H1 (cell line): ENCODE data around the gene PARS2. TPM values are rescaled to one million over a fixed set of nuclear protein-coding genes. Genes with fewer than 3 reads are reported as not detected.

Experiments
- CTCF ChIA-PET: fragments of 300-600 bp; sonication (Branson Sonifier 250); formaldehyde crosslinking; loops from one replicate; lab custom pipeline; 2021; ENCODE audit not compliant: partially characterized antibody; lab: Charles Lee
- POLR2A ChIA-PET: fragments of 300-600 bp; sonication (Branson Sonifier 250); formaldehyde crosslinking; loops from one replicate; lab custom pipeline; 2021; ENCODE audit warnings: inconsistent platforms; ENCODE audit not compliant: partially characterized antibody; lab: Charles Lee
- DNase-seq, 2 experiments: peaks; one replicate each; pipeline versions ENCODE4 v3.0.0 to v3.0.0-alpha.2; 2010 to 2022; ENCODE audit warnings: low spot score in 2 of 2, low read depth in 1 of 2, mixed read lengths in 1 of 2
- FAIRE-seq: peaks from 2 replicates; lab custom pipeline; 2011; peaks lifted over from hg19 to GRCh38; lab: Jason Lieb, UNC
- H2AFZ ChIP-seq: 2 replicates; pipeline ENCODE4 v1.8.1; 2012; ENCODE audit warnings: low read length, inconsistent platforms
- H2AK5ac ChIP-seq: 2 replicates; pipeline ENCODE4 v1.6.1; 2013; ENCODE audit warnings: low read depth, low read length
- H2BK120ac ChIP-seq: replicated peaks from 2 replicates; pipeline ENCODE3; 2013; ENCODE audit warnings: low read depth, low read length, inconsistent platforms
- H2BK12ac ChIP-seq: 2 replicates; pipeline ENCODE4 v1.6.1; 2013; ENCODE audit warnings: low read depth, low read length
- H2BK15ac ChIP-seq: 2 replicates; pipeline ENCODE4 v1.6.1; 2013; ENCODE audit warnings: low read length
- H2BK20ac ChIP-seq: 2 replicates; pipeline ENCODE4 v1.6.1; 2013; ENCODE audit warnings: low read length
- H2BK5ac ChIP-seq: 2 replicates; pipeline ENCODE4 v1.6.1; 2013; ENCODE audit warnings: low read depth, low read length
- H3K14ac ChIP-seq: 2 replicates; pipeline ENCODE4 v1.6.1; 2013; ENCODE audit warnings: inconsistent platforms; ENCODE audit not compliant: insufficient read length
- H3K18ac ChIP-seq: 2 replicates; pipeline ENCODE4 v1.6.1; 2013; ENCODE audit warnings: low read length; ENCODE audit errors: extremely low read depth
- H3K23ac ChIP-seq: 2 replicates; pipeline ENCODE4 v1.6.1; 2013; ENCODE audit warnings: inconsistent platforms; ENCODE audit not compliant: insufficient read length
- H3K23me2 ChIP-seq: 2 replicates; pipeline ENCODE4 v1.6.1; 2013; ENCODE audit warnings: low read depth, low read length
- H3K27ac ChIP-seq: 2 replicates; pipeline ENCODE4 v1.6.1; 2011; ENCODE audit warnings: low read depth, low read length, inconsistent platforms
- H3K27me3 ChIP-seq, 4 experiments: replicated peaks in 1 of 4; 1 replicate in 1 of 4; 2 replicates in 3 of 4; pipeline versions ENCODE4 v1.6.1 to v1.8.1; 2011 to 2013; ENCODE audit warnings: low read length in 3 of 4, mild to moderate bottlenecking in 3 of 4, inconsistent platforms in 2 of 4, mixed read lengths in 2 of 4, moderate library complexity in 1 of 4; ENCODE audit not compliant: control insufficient read depth in 3 of 4, insufficient read depth in 3 of 4; ENCODE audit errors: extremely low read depth in 1 of 4
- H3K36me3 ChIP-seq, 4 experiments: 2 replicates each; pipeline versions ENCODE4 v1.6.1 to v1.8.1; 2011 to 2013; ENCODE audit warnings: mild to moderate bottlenecking in 4 of 4, low read length in 3 of 4, moderate library complexity in 2 of 4, control low read depth in 1 of 4, inconsistent platforms in 1 of 4; ENCODE audit not compliant: insufficient read depth in 4 of 4, control insufficient read depth in 2 of 4
- H3K4ac ChIP-seq: replicated peaks from 2 replicates; pipeline ENCODE3; 2013; ENCODE audit warnings: low read length, low read depth, mixed read lengths, inconsistent platforms; ENCODE audit not compliant: insufficient read length
- H3K4me1 ChIP-seq, 4 experiments: replicated peaks in 1 of 4; 1 replicate in 1 of 4; 2 replicates in 3 of 4; pipeline versions ENCODE4 v1.6.1 to v1.8.1; 2011 to 2013; ENCODE audit warnings: low read length in 3 of 4, inconsistent platforms in 2 of 4, mixed read lengths in 1 of 4; ENCODE audit not compliant: insufficient read depth in 4 of 4, control insufficient read depth in 3 of 4
- H3K4me2 ChIP-seq, 2 experiments: 2 replicates each; pipeline versions ENCODE4 v1.6.1 to v1.8.1; 2011 to 2013; ENCODE audit warnings: low read depth in 2 of 2, low read length in 2 of 2, control low read depth in 1 of 2, inconsistent platforms in 1 of 2, mild to moderate bottlenecking in 1 of 2; ENCODE audit not compliant: insufficient read depth in 1 of 2
- H3K4me3 ChIP-seq, 4 experiments: fragments of 200-600, 300-600 bp in 1 of 4; sonication (generic), shearing (Covaris generic), sonication (Bioruptor Twin) in 1 of 4; 2 replicates each; pipeline versions ENCODE4 v1.5.1 to v1.8.1; 2011 to 2016; ENCODE audit warnings: low read length in 4 of 4, low read depth in 3 of 4, control low read depth in 2 of 4, inconsistent platforms in 2 of 4, mild to moderate bottlenecking in 2 of 4, mixed read lengths in 1 of 4, moderate library complexity in 1 of 4; ENCODE audit not compliant: insufficient read depth in 2 of 4; ENCODE audit errors: extremely low read depth in 1 of 4
- H3K56ac ChIP-seq: replicated peaks from 2 replicates; pipeline ENCODE3; 2013; ENCODE audit warnings: low read depth, mild to moderate bottlenecking, mixed read lengths, low read length, inconsistent platforms; ENCODE audit not compliant: insufficient read length
- H3K79me1 ChIP-seq: 2 replicates; pipeline ENCODE4 v1.6.1; 2013; ENCODE audit warnings: low read depth, low read length, control low read depth
- H3K79me2 ChIP-seq, 2 experiments: 2 replicates each; pipeline versions ENCODE4 v1.6.1 to v1.8.1; 2012 to 2013; ENCODE audit warnings: low read length in 2 of 2, mild to moderate bottlenecking in 2 of 2, inconsistent platforms in 1 of 2; ENCODE audit not compliant: insufficient read depth in 2 of 2, control insufficient read depth in 1 of 2
- H3K9ac ChIP-seq, 4 experiments: replicated peaks in 1 of 4; 1 replicate in 1 of 4; 2 replicates in 3 of 4; pipeline versions ENCODE4 v1.6.1 to v1.8.1; 2011 to 2013; ENCODE audit warnings: low read depth in 3 of 4, low read length in 3 of 4, control low read depth in 2 of 4, mild to moderate bottlenecking in 2 of 4, moderate library complexity in 2 of 4, inconsistent platforms in 1 of 4; ENCODE audit errors: extremely low read depth in 1 of 4
- H3K9me3 ChIP-seq, 2 experiments: 2 replicates each; pipeline versions ENCODE4 v1.6.1 to v1.8.1; 2012 to 2013; ENCODE audit warnings: mild to moderate bottlenecking in 2 of 2, moderate library complexity in 2 of 2, control low read depth in 1 of 2, inconsistent platforms in 1 of 2, low read depth in 1 of 2, low read length in 1 of 2, mixed read lengths in 1 of 2; ENCODE audit not compliant: insufficient read depth in 2 of 2
- H4K20me1 ChIP-seq, 2 experiments: replicated peaks in 1 of 2; 2 replicates each; pipeline versions ENCODE3 to v1.8.1; 2011 to 2013; ENCODE audit warnings: inconsistent platforms in 2 of 2, low read length in 2 of 2, mild to moderate bottlenecking in 1 of 2; ENCODE audit not compliant: insufficient read depth in 2 of 2, control insufficient read depth in 1 of 2
- H4K5ac ChIP-seq: 2 replicates; pipeline ENCODE4 v1.6.1; 2013; ENCODE audit warnings: low read length, low read depth, mixed read lengths, inconsistent platforms; ENCODE audit not compliant: insufficient read length
- H4K8ac ChIP-seq: 2 replicates; pipeline ENCODE4 v1.8.0; 2013; ENCODE audit warnings: mild to moderate bottlenecking, moderate library complexity, low read length, inconsistent platforms; ENCODE audit not compliant: insufficient read depth; ENCODE audit errors: extremely low read depth
- H4K91ac ChIP-seq: replicated peaks from 2 replicates; pipeline ENCODE3; 2013; ENCODE audit warnings: low read length, mixed read lengths, inconsistent platforms; ENCODE audit not compliant: insufficient read length
- BCL11A ChIP-seq, 2 experiments: IDR thresholded peaks; one replicate each; pipeline ENCODE4 v1.6.1; 2011; ENCODE audit warnings: low read depth in 2 of 2, low read length in 2 of 2, mild to moderate bottlenecking in 2 of 2
- CTBP2 ChIP-seq: IDR thresholded peaks from 2 replicates; pipeline ENCODE4 v1.7.0; 2011; ENCODE audit warnings: borderline replicate concordance, mild to moderate bottlenecking, moderate library complexity, mixed read lengths, low read length; ENCODE audit not compliant: insufficient read depth, insufficient read length
- RAD21 ChIP-seq, 2 experiments: IDR thresholded peaks in 1 of 2; conservative IDR thresholded peaks in 1 of 2; 2 replicates each; pipeline ENCODE4 v1.6.1; 2011; ENCODE audit warnings: low read depth in 2 of 2, low read length in 2 of 2, improper control_type of control experiment in 1 of 2, inconsistent platforms in 1 of 2, mild to moderate bottlenecking in 1 of 2, moderate library complexity in 1 of 2
- SIN3A ChIP-seq, 2 experiments: IDR thresholded peaks in 1 of 2; conservative IDR thresholded peaks in 1 of 2; 2 replicates each; pipeline ENCODE4 v1.6.1; 2011 to 2012; ENCODE audit warnings: low read length in 2 of 2, improper control_type of control experiment in 1 of 2, low read depth in 1 of 2, mild to moderate bottlenecking in 1 of 2
- SP4 ChIP-seq: IDR thresholded peaks from 2 replicates; pipeline ENCODE4 v1.6.1; 2012; ENCODE audit warnings: low read length, inconsistent platforms
- WGBS, 2 experiments: shearing (Covaris generic) in 1 of 2; methylation state at CpG; one replicate each; pipeline versions ENCODE4 v1.1.6 to v1.1.7; 2013 to 2015; ENCODE audit warnings: low lambda C conversion rate in 2 of 2, mixed read lengths in 2 of 2, inconsistent platforms in 1 of 2, low coverage in 1 of 2, missing lambda C conversion rate in 1 of 2; ENCODE audit not compliant: insufficient replicate concordance in 2 of 2, insufficient coverage in 1 of 2, insufficient read length in 1 of 2; ENCODE audit errors: extremely low coverage in 1 of 2, missing lambda C conversion rate in 1 of 2; 5-methylcytosine and 5-hydroxymethylcytosine counted together
- polyA plus RNA-seq, 7 experiments: library from polyadenylated mRNA; depleted of rRNA in 3 of 7; stranded (reverse) in 5 of 7; unstranded in 2 of 7; fragments of >200 nt in 5 of 7; fragments of 200-250 nt in 2 of 7; gene quantifications; 1 replicate in 5 of 7; 2 replicates in 1 of 7; 4 replicates in 1 of 7; pipeline versions ENCODE4 v1.2.1 to v1.2.3, GENCODE V29; 2011 to 2013; ENCODE audit warnings: missing spikeins in 2 of 7, mixed read lengths in 2 of 7
- total RNA-seq: library from RNA; stranded (reverse); fragmentation: NEBNext Ultra II Directional; extraction: Animal tissue kit (Norgen Biotek cat#: 25700); gene quantifications from 2 replicates; pipeline ENCODE4 v1.2.1, GENCODE V29; 2021

Gene PARS2
- total and polyA plus RNA-seq, 2 of the 8 experiments (the other 6 are each of a cell fraction or from before 2014, with no cell fraction given): 8.9 to 10.0 TPM

GRCh38 chr1:54798206-54798605 is 33.9 kb upstream of the PARS2 start:
- 87% methylated on average over 3 of the region's 3 CpGs; no CpG with 5 or more reads in 1 of the 2 experiments for WGBS, 2 experiments
- no peak overlapping the region for H2BK5ac ChIP-seq
- no peak overlapping the region for H4K5ac ChIP-seq
- H4K20me1 ChIP-seq: no peaks in the 10 kb centered on the region
- no peak overlapping the region for H4K91ac ChIP-seq
- H3K79me2 ChIP-seq: no peaks in the 10 kb centered on the region
- no peaks in the 10 kb centered on the region for H3K9me3 ChIP-seq
- H3K27ac ChIP-seq: no peak overlapping the region
- peaks cover 5 to 23% (median 16%) of the 10 kb centered on the region in 4 experiments; a peak in 6 of 7 replicates for H3K27me3 ChIP-seq
- H2AFZ ChIP-seq: no peak overlapping the region
- H3K9ac ChIP-seq: no peak overlapping the region
- no peak overlapping the region for H2BK20ac ChIP-seq
- no peak overlapping the region for H4K8ac ChIP-seq
- H2BK120ac ChIP-seq: no peak overlapping the region
- H3K4me2 ChIP-seq: no peak overlapping the region
- ChIA-PET CTCF (interaction anchor here (0.6 to 2.1 kb wide), 4 partner anchors 11 to 49 kb away, joined by 3 to 5 read pairs (median 4); no protein-coding TSS in a partner anchor), POLR2A (interaction anchor here (1.3 kb wide), 1 partner anchor 9 kb away, joined by 3 read pairs; no protein-coding TSS in a partner anchor)
- no peaks in the 10 kb centered on the region for H3K36me3 ChIP-seq
- H3K23ac ChIP-seq: no peak overlapping the region
- H3K4me1 ChIP-seq: peaks cover 8 to 16% (median 12%) of the 10 kb centered on the region in 4 experiments
- FAIRE-seq (no peak), DNase-seq (no peak)
- H2BK12ac ChIP-seq: no peak overlapping the region
- H2AK5ac ChIP-seq: no peak overlapping the region
- H3K23me2 ChIP-seq: peaks cover 3% of the 10 kb centered on the region; the same call in 1 of the 2 replicates
- H3K4me3 ChIP-seq: no peak overlapping the region
- no peak overlapping the region for H3K56ac ChIP-seq
- no peak overlapping the region for H3K18ac ChIP-seq
- H3K14ac ChIP-seq: no peak overlapping the region
- no peak overlapping the region for H2BK15ac ChIP-seq
- H3K79me1 ChIP-seq: no peaks in the 10 kb centered on the region; the same call in 1 of the 2 replicates
- no peak overlapping the region for H3K4ac ChIP-seq
- no peak for TF ChIP-seq SP4
- no peak for TF ChIP-seq BCL11A (IDR thresholded peaks at IDR 0.05; ENCODE audit: low read depth in 2 of 2, low read length in 2 of 2)
- TF ChIP-seq RAD21 (IDR thresholded peaks at IDR 0.05 in 1 of 2, conservative IDR thresholded peaks at IDR 0.05 in 1 of 2; ENCODE audit: low read depth in 2 of 2, low read length in 2 of 2): no peak
- TF ChIP-seq CTBP2: no peak
- TF ChIP-seq SIN3A (conservative IDR thresholded peaks at IDR 0.05 in 1 of 2, IDR thresholded peaks at IDR 0.05 in 1 of 2; ENCODE audit: low read depth in 1 of 2, low read length in 2 of 2): no peak
